Loucy (cell line): Measurements from ENCODE around the gene STAC3.

Experiments
- CTCF ChIP-seq: fragments of 200-600 bp; sonication (generic); conservative IDR thresholded peaks from 2 replicates; pipeline ENCODE4 v1.5.1; 2014; ENCODE audit warnings: mild to moderate bottlenecking, antibody characterized with exemption, low read length
- EZH2phosphoT487 ChIP-seq: fragments of 200-600 bp; IDR thresholded peaks from 2 replicates; pipeline ENCODE4 v1.6.1; 2018; ENCODE audit warnings: antibody characterized with exemption, mild to moderate bottlenecking, moderate library complexity, borderline replicate concordance

- TF ChIP-seq CTCF (no peak), EZH2phosphoT487 (no peak)
Measured at GRCh38 chr12:57280211-57281062, 29.4 kb upstream of the STAC3 start.
